Naive thymus-derived CD4-positive, alpha-beta T cell (primary cell): ENCODE data around the gene BAX. TPM values are rescaled to one million over a fixed set of nuclear protein-coding genes. Genes with fewer than 3 reads are reported as not detected.

Experiments used
- ATAC-seq: fragments of 150-1000 bp; cut with Tn5 transposase; 2 replicates; pipeline ENCODE4 v1.10.0; 2021; ENCODE audit warnings: mild to moderate bottlenecking, moderate library complexity
- CTCF ChIA-PET: fragments of 350-600 bp; sonication (Branson Sonifier 250); formaldehyde crosslinking; loops from one replicate; lab custom pipeline; 2021; ENCODE audit warnings: antibody characterized with exemption; lab: Charles Lee
- POLR2A ChIA-PET: fragments of 350-600 bp; sonication (Branson Sonifier 250); formaldehyde crosslinking; loops from one replicate; lab custom pipeline; 2021; ENCODE audit warnings: antibody characterized with exemption, inconsistent platforms; lab: Charles Lee
- DNase-seq, 9 donors: peaks; one replicate each; pipeline versions ENCODE4 v3.0.0 to v3.0.0-alpha.2; 2020 to 2022; ENCODE audit warnings: mixed read lengths in 1 of 9
- H3K27ac ChIP-seq: one replicate; pipeline ENCODE4 v1.7.0; 2013; ENCODE audit warnings: mild to moderate bottlenecking, low read depth, low read length, moderate library complexity
- H3K27me3 ChIP-seq, 2 donors: one replicate each; pipeline ENCODE4 v1.7.0; 2013; ENCODE audit warnings: low read length in 2 of 2, mild to moderate bottlenecking in 2 of 2, moderate library complexity in 2 of 2; ENCODE audit not compliant: control insufficient read depth in 2 of 2, insufficient read depth in 2 of 2
- H3K36me3 ChIP-seq, 3 experiments: 1 replicate in 2 of 3; 2 replicates in 1 of 3; pipeline ENCODE4 v1.7.0; 2013; ENCODE audit warnings: low read length in 3 of 3, mild to moderate bottlenecking in 3 of 3, moderate library complexity in 1 of 3; ENCODE audit not compliant: insufficient read depth in 3 of 3, control insufficient read depth in 2 of 3
- H3K4me1 ChIP-seq, 2 donors: one replicate each; pipeline ENCODE4 v1.7.0; 2013; ENCODE audit warnings: low read length in 2 of 2, mild to moderate bottlenecking in 2 of 2, moderate library complexity in 1 of 2; ENCODE audit not compliant: control insufficient read depth in 2 of 2, insufficient read depth in 2 of 2
- H3K4me3 ChIP-seq: 2 replicates; pipeline ENCODE4 v1.7.0; 2013; ENCODE audit warnings: mild to moderate bottlenecking, low read length
- H3K9me3 ChIP-seq, 3 experiments: 1 replicate in 2 of 3; 2 replicates in 1 of 3; pipeline ENCODE4 v1.7.0; 2013; ENCODE audit warnings: low read length in 3 of 3; ENCODE audit not compliant: control insufficient read depth in 2 of 3
- H3K27ac Mint-ChIP-seq, 9 donors: one replicate each; pipeline ENCODE4 v1.8.0; 2020 to 2022; ENCODE audit warnings: mixed read lengths in 9 of 9, mild to moderate bottlenecking in 8 of 9, moderate library complexity in 5 of 9, inconsistent platforms in 2 of 9
- H3K27me3 Mint-ChIP-seq, 5 donors: one replicate each; pipeline ENCODE4 v1.8.0; 2021 to 2022; ENCODE audit warnings: mixed read lengths in 5 of 5, mild to moderate bottlenecking in 1 of 5
- H3K36me3 Mint-ChIP-seq, 5 donors: one replicate each; pipeline ENCODE4 v1.8.0; 2020 to 2022; ENCODE audit warnings: mixed read lengths in 5 of 5, mild to moderate bottlenecking in 3 of 5, inconsistent platforms in 1 of 5
- H3K4me1 Mint-ChIP-seq, 7 donors: one replicate each; pipeline ENCODE4 v1.8.0; 2020 to 2022; ENCODE audit warnings: mixed read lengths in 7 of 7, mild to moderate bottlenecking in 3 of 7, inconsistent platforms in 1 of 7
- H3K4me3 Mint-ChIP-seq, 10 donors: one replicate each; pipeline ENCODE4 v1.8.0; 2020 to 2022; ENCODE audit warnings: mild to moderate bottlenecking in 10 of 10, mixed read lengths in 10 of 10, moderate library complexity in 6 of 10, inconsistent platforms in 2 of 10
- H3K9me3 Mint-ChIP-seq, 11 donors: one replicate each; pipeline ENCODE4 v1.8.0; 2020 to 2022; ENCODE audit warnings: mixed read lengths in 11 of 11, mild to moderate bottlenecking in 4 of 11, inconsistent platforms in 1 of 11, moderate library complexity in 1 of 11
- intact Hi-C, 2 donors: fragments of 100-400 bp; cut with micrococcal nuclease; formaldehyde crosslinking; loops; one replicate each; pipeline ENCODE4 v1.15.1; 2023
- polyA plus RNA-seq, 2 donors: library from polyadenylated mRNA; unstranded; fragments of 300-500 nt; fragmentation: Illumina TruSeq; gene quantifications; one replicate each; pipeline ENCODE4 v1.2.3, GENCODE V29; 2021
- total RNA-seq, 6 experiments: library from RNA in 5 of 6; stranded (reverse) in 5 of 6; gene quantifications; 1 replicate in 5 of 6; 2 replicates in 1 of 6; pipeline ENCODE4 v1.2.3 and lab custom pipeline; 2021 to 2026

Gene BAX
- total and polyA plus RNA-seq, 7 experiments from 2014 or later = 49.1 to 355 (median 85.4) TPM

GRCh38 chr19:48962849-48963165, 8.1 kb downstream of the BAX start:
- no peaks in the 10 kb centered on the region for H3K27me3 ChIP-seq
- ChIA-PET POLR2A (interaction anchor here (1.0 to 1.5 kb wide), 4 partner anchors 8 to 118 kb away, joined by 3 to 6 read pairs (median 4); partner anchors contain the start of gene NUCB1), CTCF (interaction anchor here (0.7 to 1.0 kb wide), 2 partner anchors 8 to 31 kb away, joined by 3 to 4 read pairs; partner anchors contain the start of genes GYS1 and RUVBL2)
- no peaks in the 10 kb centered on the region for H3K27me3 Mint-ChIP-seq
- H3K4me3 Mint-ChIP-seq = peak overlapping the region in 9 of 10 donors; percentile 23 to 100 (median 94)
- H3K27ac ChIP-seq = peak overlapping the region; percentile 64
- peaks cover 0 to 17% (median 6%) of the 10 kb centered on the region in 3 experiments for H3K36me3 ChIP-seq
- H3K4me3 ChIP-seq = no peak overlapping the region
- H3K4me1 Mint-ChIP-seq = peaks cover 42 to 87% (median 67%) of the 10 kb centered on the region in 7 donors
- no peaks in the 10 kb centered on the region for H3K9me3 ChIP-seq
- DNase-seq (no peak), ATAC-seq (no peak)
- H3K27ac Mint-ChIP-seq = peak overlapping the region; percentile 77 to 100 (median 93)
- H3K36me3 Mint-ChIP-seq = peaks cover 0 to 30% (median 11%) of the 10 kb centered on the region in 5 donors
- peaks cover 32 to 37% of the 10 kb centered on the region in 2 donors for H3K4me1 ChIP-seq
- peaks cover 0 to 5% (median 0%) of the 10 kb centered on the region in 11 donors for H3K9me3 Mint-ChIP-seq
- intact Hi-C loops = no loop called here

GRCh38 chr19:48963371-48964204, 8.9 kb downstream of the BAX start:
- ChIA-PET POLR2A (interaction anchor here (0.6 to 5.3 kb wide), 10 partner anchors 9 to 326 kb away, joined by 3 to 58 read pairs (median 3); partner anchors contain the start of genes BAX, CA11, DBP and GYS1), CTCF (no interaction called here)
- peak overlapping the region; percentile 43 for H3K4me3 ChIP-seq
- Mint-ChIP-seq H3K4me3 (peak overlapping the region; percentile 94 to 100 (median 99)), H3K4me1 (peaks cover 42 to 80% (median 65%) of the 10 kb centered on the region in 7 donors), H3K27me3 (no peaks in the 10 kb centered on the region), H3K27ac (peak overlapping the region; percentile 92 to 100 (median 97)), H3K9me3 (peaks cover 0 to 5% (median 0%) of the 10 kb centered on the region in 11 donors), H3K36me3 (peaks cover 0 to 30% (median 11%) of the 10 kb centered on the region in 5 donors)
- no peak for ATAC-seq
- DNase-seq = peak in 2 of 9 donors; percentile 32 to 75
- H3K27me3 ChIP-seq = no peaks in the 10 kb centered on the region
- intact Hi-C loops = loop anchor here (2.0 kb wide), 3 partner anchors 91 to 317 kb away; partner anchors contain the start of genes CA11 (in 1 of the 2) and PPP1R15A (in 1 of the 2)
- no peaks in the 10 kb centered on the region for H3K9me3 ChIP-seq
- H3K27ac ChIP-seq = peak overlapping the region; percentile 68
- H3K36me3 ChIP-seq = peaks cover 0 to 25% (median 6%) of the 10 kb centered on the region in 3 experiments
- H3K4me1 ChIP-seq = peaks cover 30 to 37% of the 10 kb centered on the region in 2 donors

GRCh38 chr19:48964205-48965039, 9.7 kb downstream of the BAX start:
- intact Hi-C loops = loop anchor here (1.0 to 5.0 kb wide), 15 partner anchors 9 to 632 kb away; partner anchors contain the start of genes CA11 (in 2 of the 2), GYS1 (in 2 of the 2), NUCB1 (in 2 of the 2) and RUVBL2 (in 2 of the 2)
- ATAC-seq (no peak), DNase-seq (peak in 3 of 9 donors; percentile 27 to 36 (median 28))
- H3K4me3 ChIP-seq = peak overlapping the region; percentile 43
- H3K36me3 ChIP-seq = peaks cover 0 to 33% (median 6%) of the 10 kb centered on the region in 3 experiments
- peaks cover 0 to 5% (median 0%) of the 10 kb centered on the region in 11 donors for H3K9me3 Mint-ChIP-seq
- no peaks in the 10 kb centered on the region for H3K9me3 ChIP-seq
- POLR2A ChIA-PET = interaction anchor here (0.6 to 5.3 kb wide), 17 partner anchors 10 to 327 kb away, joined by 3 to 58 read pairs (median 4); partner anchors contain the start of genes BAX, CA11, DBP and GYS1
- no peaks in the 10 kb centered on the region for H3K27me3 Mint-ChIP-seq
- peaks cover 30 to 37% of the 10 kb centered on the region in 2 donors for H3K4me1 ChIP-seq
- peak overlapping the region; percentile 92 to 100 (median 97) for H3K27ac Mint-ChIP-seq
- CTCF ChIA-PET = interaction anchor here (0.7 kb wide), 1 partner anchor 642 kb away, joined by 3 read pairs; no protein-coding TSS in a partner anchor
- peaks cover 0 to 30% (median 11%) of the 10 kb centered on the region in 5 donors for H3K36me3 Mint-ChIP-seq
- no peaks in the 10 kb centered on the region for H3K27me3 ChIP-seq
- peak overlapping the region; percentile 94 to 100 (median 99) for H3K4me3 Mint-ChIP-seq
- peak overlapping the region; percentile 68 for H3K27ac ChIP-seq
- peaks cover 42 to 74% (median 62%) of the 10 kb centered on the region in 7 donors for H3K4me1 Mint-ChIP-seq

- Mint-ChIP-seq H3K9me3 (peaks cover 0 to 5% (median 0%) of the 10 kb centered on the region in 11 donors), H3K36me3 (peaks cover 0 to 29% (median 11%) of the 10 kb centered on the region in 5 donors), H3K4me1 (peaks cover 42 to 69% (median 62%) of the 10 kb centered on the region in 7 donors), H3K27ac (peak within 1 kb of the TSS; percentile 93 to 100 (median 97)), H3K4me3 (peak within 1 kb of the TSS; percentile 94 to 100 (median 99)), H3K27me3 (no peaks in the 10 kb centered on the region)
- H3K36me3 ChIP-seq = peaks cover 0 to 41% (median 6%) of the 10 kb centered on the region in 3 experiments
- H3K4me3 ChIP-seq = peak within 1 kb of the TSS; percentile 86
- no peaks in the 10 kb centered on the region for H3K9me3 ChIP-seq
- ChIA-PET POLR2A (interaction anchor here (0.6 to 5.3 kb wide), 24 partner anchors 8 to 346 kb away, joined by 3 to 58 read pairs (median 4); partner anchors contain the start of genes BAX, DHDH, GYS1 and LHB), CTCF (interaction anchor here (0.6 to 1.8 kb wide), 5 partner anchors 28 to 643 kb away, joined by 3 to 4 read pairs (median 4); partner anchors contain the start of genes GYS1 and RUVBL2)
- no peaks in the 10 kb centered on the region for H3K27me3 ChIP-seq
- peak within 1 kb of the TSS; percentile 73 for H3K27ac ChIP-seq
- peak; percentile 77 to 93 (median 84) for DNase-seq
- peaks cover 30 to 37% of the 10 kb centered on the region in 2 donors for H3K4me1 ChIP-seq
- peak; percentile 85 for ATAC-seq
- intact Hi-C loops = loop anchor here (1.0 to 5.0 kb wide), 15 partner anchors 10 to 633 kb away; partner anchors contain the start of genes CA11 (in 2 of the 2), GYS1 (in 2 of the 2), NUCB1 (in 2 of the 2) and RUVBL2 (in 2 of the 2)
Measured at GRCh38 chr19:48965040-48965805, 10.5 kb downstream of the BAX start, which contains the start of gene FTL. TSS of gene FTL (plus strand) at chr19:48965309. CDS start at chr19:48965508, 199 bp downstream.
